Fibroblast of villous mesenchyme (primary cell): ENCODE data around the gene EVI5L. TPM values are rescaled to one million over a fixed set of nuclear protein-coding genes. Genes with fewer than 3 reads are reported as not detected.
A peak's percentile ranks its signal among the peaks of the same experiment; 100 is the strongest.

Experiments
- DNase-seq: peaks from one replicate; pipeline ENCODE4 v3.0.0-alpha.2; 2010; ENCODE audit warnings: low read depth
- H3K4me3 ChIP-seq: 2 replicates; pipeline ENCODE4 v1.5.1; 2011; ENCODE audit warnings: low read depth, mild to moderate bottlenecking, low read length
- CTCF ChIP-seq: IDR thresholded peaks from 2 replicates; pipeline ENCODE4 v1.5.1; 2012; ENCODE audit warnings: low read depth, mild to moderate bottlenecking, low read length; ENCODE audit not compliant: insufficient read depth
- total RNA-seq: library from RNA; depleted of rRNA; stranded (reverse); fragments of >200 nt; gene quantifications from 2 replicates; pipeline ENCODE4 v1.2.3, GENCODE V29; 2012

Gene EVI5L
- total RNA-seq, 1 donor: 25.5 TPM

GRCh38 chr19:7849631-7849999 lies 19.6 kb downstream of the EVI5L start:
- no peak for TF ChIP-seq CTCF
- no peak overlapping the region for H3K4me3 ChIP-seq
- no peak for DNase-seq

GRCh38 chr19:7850000-7850813 lies 20.2 kb downstream of the EVI5L start:
- no peak overlapping the region for H3K4me3 ChIP-seq
- no peak for TF ChIP-seq CTCF
- DNase-seq: peak; percentile 24

GRCh38 chr19:7850945-7851622 lies 21.1 kb downstream of the EVI5L start:
- no peak overlapping the region for H3K4me3 ChIP-seq
- TF ChIP-seq CTCF: no peak
- no peak for DNase-seq

GRCh38 chr19:7851623-7852500 lies 21.8 kb downstream of the EVI5L start:
- no peak for DNase-seq
- TF ChIP-seq CTCF: no peak

GRCh38 chr19:7852851-7853769 lies 23.1 kb downstream of the EVI5L start:
- TF ChIP-seq CTCF: peak; percentile 76
- H3K4me3 ChIP-seq: no peak overlapping the region
- DNase-seq: peak; percentile 58

More at GRCh38 chr19:7851623-7852500, 21.8 kb downstream of the EVI5L start:
- H3K4me3 ChIP-seq: no peak overlapping the region

- no peak for DNase-seq
- no peak for TF ChIP-seq CTCF
- H3K4me3 ChIP-seq: no peak overlapping the region
These were observed 23.7 kb downstream of the EVI5L start for GRCh38 chr19:7853770-7854128.
